Activated CD4-positive, alpha-beta T cell treated with anti-CD3 and anti-CD28 coated beads for 36 hours (primary cell): ENCODE results near the gene SSBP3. TPM values are rescaled to one million over a fixed set of nuclear protein-coding genes. Genes with fewer than 3 reads are reported as not detected.

Experiments used
- ATAC-seq: fragments of 200-7000 bp; cut with Tn5 transposase; one replicate; pipeline ENCODE4 v1.10.0; 2021; ENCODE audit warnings: mild to moderate bottlenecking, moderate library complexity
- CTCF ChIA-PET: fragments of 350-600 bp; sonication (Branson Sonifier 250); formaldehyde crosslinking; loops from one replicate; lab custom pipeline; 2021; ENCODE audit warnings: antibody characterized with exemption; lab: Charles Lee
- POLR2A ChIA-PET: fragments of 350-600 bp; sonication (Branson Sonifier 250); formaldehyde crosslinking; loops from one replicate; lab custom pipeline; 2021; ENCODE audit warnings: antibody characterized with exemption, inconsistent platforms; lab: Charles Lee
- DNase-seq: peaks from one replicate; pipeline ENCODE4 v3.0.0-alpha.2; 2020
- H3K27ac Mint-ChIP-seq: one replicate; pipeline ENCODE4 v1.8.0; 2021; ENCODE audit warnings: mixed read lengths
- H3K27me3 Mint-ChIP-seq: one replicate; pipeline ENCODE4 v1.8.0; 2021; ENCODE audit warnings: mixed read lengths
- H3K36me3 Mint-ChIP-seq: one replicate; pipeline ENCODE4 v1.8.0; 2021; ENCODE audit warnings: low read depth, mixed read lengths
- H3K4me1 Mint-ChIP-seq: one replicate; pipeline ENCODE4 v1.8.0; 2021; ENCODE audit warnings: mixed read lengths
- H3K4me3 Mint-ChIP-seq: one replicate; pipeline ENCODE4 v1.8.0; 2021; ENCODE audit warnings: mild to moderate bottlenecking, moderate library complexity, mixed read lengths
- H3K9me3 Mint-ChIP-seq: one replicate; pipeline ENCODE4 v1.8.0; 2021; ENCODE audit warnings: low read depth, mixed read lengths
- intact Hi-C, 2 experiments: fragments of 100-400 bp; cut with DNase I in 1 of 2; cut with micrococcal nuclease in 1 of 2; formaldehyde crosslinking; loops; one replicate each; pipeline versions ENCODE4 v1.14.2 to v1.15.1; 2022 to 2024; cut with DNase I, micrococcal nuclease
- total RNA-seq, 2 experiments: library from RNA; stranded (reverse); gene quantifications; one replicate each; pipeline ENCODE4 v1.2.3, GENCODE V29; 2021

Gene SSBP3
- total RNA-seq, 2 experiments from 2014 or later, result 40.3 to 64.2 TPM

- peaks cover 71% of the 10 kb centered on the region for H3K4me1 Mint-ChIP-seq
- no peaks in the 10 kb centered on the region for H3K27me3 Mint-ChIP-seq
- ATAC-seq, result no peak
- intact Hi-C loops, result loop anchor here (2.0 to 10.0 kb wide), 6 partner anchors 47 to 567 kb away; partner anchors contain the start of genes NDC1 (in 1 of the 2) and TTC4 (in 1 of the 2)
- ChIA-PET CTCF (interaction anchor here (0.7 to 1.3 kb wide), 6 partner anchors 35 to 203 kb away, joined by 3 to 4 read pairs (median 4); no protein-coding TSS in a partner anchor), POLR2A (interaction anchor here (0.7 to 1.2 kb wide), 2 partner anchors 27 to 360 kb away, joined by 3 to 18 read pairs; no protein-coding TSS in a partner anchor)
- peaks cover 52% of the 10 kb centered on the region for H3K36me3 Mint-ChIP-seq
- peak overlapping the region; percentile 69 for H3K4me3 Mint-ChIP-seq
- H3K9me3 Mint-ChIP-seq, result no peaks in the 10 kb centered on the region
- peak overlapping the region; percentile 51 for H3K27ac Mint-ChIP-seq
- peak; percentile 48 for DNase-seq
Observed at GRCh38 chr1:54403808-54404261, 2.4 kb downstream of the SSBP3 start.

- ChIA-PET CTCF (interaction anchor here (0.8 to 1.2 kb wide), 4 partner anchors 35 to 129 kb away, joined by 3 to 4 read pairs (median 4); no protein-coding TSS in a partner anchor), POLR2A (interaction anchor here (0.7 to 1.2 kb wide), 2 partner anchors 27 to 360 kb away, joined by 3 to 18 read pairs; no protein-coding TSS in a partner anchor)
- Mint-ChIP-seq H3K9me3 (no peaks in the 10 kb centered on the region), H3K27ac (peak overlapping the region; percentile 5), H3K4me1 (peaks cover 71% of the 10 kb centered on the region), H3K4me3 (peak overlapping the region; percentile 69), H3K27me3 (no peaks in the 10 kb centered on the region), H3K36me3 (peaks cover 56% of the 10 kb centered on the region)
- DNase-seq, result no peak
- intact Hi-C loops, result loop anchor here (2.0 to 10.0 kb wide), 5 partner anchors 46 to 566 kb away; partner anchors contain the start of gene NDC1 (in 1 of the 2)
- no peak for ATAC-seq
Observed at GRCh38 chr1:54403405-54403804, 2.8 kb downstream of the SSBP3 start.

GRCh38 chr1:54402896-54403295, 3.3 kb downstream of the SSBP3 start:
- Mint-ChIP-seq H3K4me3 (peak overlapping the region; percentile 69), H3K36me3 (peaks cover 61% of the 10 kb centered on the region), H3K27me3 (no peaks in the 10 kb centered on the region), H3K9me3 (no peaks in the 10 kb centered on the region), H3K4me1 (peaks cover 71% of the 10 kb centered on the region), H3K27ac (no peak overlapping the region)
- ChIA-PET POLR2A (no interaction called here), CTCF (interaction anchor here (1.1 to 1.2 kb wide), 2 partner anchors 43 to 128 kb away, joined by 3 to 4 read pairs; no protein-coding TSS in a partner anchor)
- intact Hi-C loops, result loop anchor here (2.0 to 10.0 kb wide), 5 partner anchors 46 to 566 kb away; partner anchors contain the start of gene NDC1 (in 1 of the 2)
- ATAC-seq (no peak), DNase-seq (no peak)

- Mint-ChIP-seq H3K4me3 (no peak overlapping the region), H3K27ac (no peak overlapping the region), H3K4me1 (peaks cover 71% of the 10 kb centered on the region), H3K27me3 (no peaks in the 10 kb centered on the region), H3K9me3 (no peaks in the 10 kb centered on the region), H3K36me3 (peaks cover 69% of the 10 kb centered on the region)
- ChIA-PET POLR2A (no interaction called here), CTCF (interaction anchor here (0.6 to 1.2 kb wide), 4 partner anchors 10 to 86 kb away, joined by 3 to 4 read pairs (median 4); no protein-coding TSS in a partner anchor)
- intact Hi-C loops, result loop anchor here (2.0 to 10.0 kb wide), 7 partner anchors 44 to 564 kb away; partner anchors contain the start of genes CYB5RL (in 1 of the 2), MRPL37 (in 1 of the 2), NDC1 (in 1 of the 2) and TCEANC2 (in 1 of the 2)
- DNase-seq (no peak), ATAC-seq (no peak)
Observed at GRCh38 chr1:54401799-54402198, 4.4 kb downstream of the SSBP3 start.

GRCh38 chr1:54400329-54400728, 5.9 kb downstream of the SSBP3 start:
- Mint-ChIP-seq H3K9me3 (no peaks in the 10 kb centered on the region), H3K27me3 (no peaks in the 10 kb centered on the region), H3K4me1 (peaks cover 71% of the 10 kb centered on the region), H3K36me3 (peaks cover 76% of the 10 kb centered on the region), H3K4me3 (peak overlapping the region; percentile 15), H3K27ac (peak overlapping the region; percentile 64)
- intact Hi-C loops, result loop anchor here (1.0 to 10.0 kb wide), 9 partner anchors 23 to 563 kb away; partner anchors contain the start of genes CYB5RL (in 1 of the 2), MRPL37 (in 1 of the 2), NDC1 (in 1 of the 2) and TCEANC2 (in 1 of the 2)
- POLR2A ChIA-PET, result interaction anchor here (0.9 kb wide), 1 partner anchor 113 kb away, joined by 3 read pairs; no protein-coding TSS in a partner anchor
- DNase-seq (peak; percentile 67), ATAC-seq (peak; percentile 70)
- CTCF ChIA-PET, result interaction anchor here (0.6 to 1.0 kb wide), 2 partner anchors 23 to 106 kb away, joined by 3 to 4 read pairs; no protein-coding TSS in a partner anchor

GRCh38 chr1:54399765-54400164, 6.4 kb downstream of the SSBP3 start:
- H3K36me3 Mint-ChIP-seq, result peaks cover 81% of the 10 kb centered on the region
- no peak overlapping the region for H3K4me3 Mint-ChIP-seq
- ATAC-seq (peak; percentile 61), DNase-seq (peak; percentile 35)
- H3K27ac Mint-ChIP-seq, result peak overlapping the region; percentile 63
- no peaks in the 10 kb centered on the region for H3K9me3 Mint-ChIP-seq
- H3K27me3 Mint-ChIP-seq, result no peaks in the 10 kb centered on the region
- CTCF ChIA-PET, result interaction anchor here (0.6 to 1.0 kb wide), 3 partner anchors 22 to 106 kb away, joined by 3 to 4 read pairs (median 3); no protein-coding TSS in a partner anchor
- POLR2A ChIA-PET, result interaction anchor here (0.9 kb wide), 1 partner anchor 112 kb away, joined by 3 read pairs; no protein-coding TSS in a partner anchor
- intact Hi-C loops, result loop anchor here (1.0 to 10.0 kb wide), 10 partner anchors 22 to 562 kb away; partner anchors contain the start of genes CYB5RL (in 1 of the 2), MRPL37 (in 1 of the 2), NDC1 (in 1 of the 2) and TCEANC2 (in 1 of the 2)
- peaks cover 71% of the 10 kb centered on the region for H3K4me1 Mint-ChIP-seq

GRCh38 chr1:54398963-54399528, 7.1 kb downstream of the SSBP3 start:
- POLR2A ChIA-PET, result no interaction called here
- Mint-ChIP-seq H3K4me1 (peaks cover 66% of the 10 kb centered on the region), H3K27me3 (no peaks in the 10 kb centered on the region), H3K27ac (peak overlapping the region; percentile 63), H3K36me3 (peaks cover 77% of the 10 kb centered on the region), H3K9me3 (no peaks in the 10 kb centered on the region), H3K4me3 (no peak overlapping the region)
- peak; percentile 59 for DNase-seq
- peak; percentile 70 for ATAC-seq
- intact Hi-C loops, result loop anchor here in 1 of 2 experiments (2.0 kb wide), 1 partner anchor 318 kb away; no protein-coding TSS in a partner anchor
- CTCF ChIA-PET, result interaction anchor here (1.0 kb wide), 1 partner anchor 90 kb away, joined by 3 read pairs; no protein-coding TSS in a partner anchor

- H3K4me1 Mint-ChIP-seq, result peaks cover 55% of the 10 kb centered on the region
- no peaks in the 10 kb centered on the region for H3K27me3 Mint-ChIP-seq
- ATAC-seq (no peak), DNase-seq (no peak)
- no peak overlapping the region for H3K27ac Mint-ChIP-seq
- peaks cover 68% of the 10 kb centered on the region for H3K36me3 Mint-ChIP-seq
- no peaks in the 10 kb centered on the region for H3K9me3 Mint-ChIP-seq
- intact Hi-C loops, result loop anchor here in 1 of 2 experiments (2.0 kb wide), 1 partner anchor 319 kb away; no protein-coding TSS in a partner anchor
- H3K4me3 Mint-ChIP-seq, result no peak overlapping the region
- CTCF ChIA-PET, result interaction anchor here (0.7 kb wide), 1 partner anchor 48 kb away, joined by 3 read pairs; no protein-coding TSS in a partner anchor
- POLR2A ChIA-PET, result no interaction called here
Observed at GRCh38 chr1:54397980-54398379, 8.2 kb downstream of the SSBP3 start.

- H3K27me3 Mint-ChIP-seq, result no peaks in the 10 kb centered on the region
- intact Hi-C loops, result no loop called here
Observed at GRCh38 chr1:54397090-54397591, 9.1 kb downstream of the SSBP3 start.

GRCh38 chr1:54396261-54396933, 9.8 kb downstream of the SSBP3 start:
- H3K36me3 Mint-ChIP-seq, result peaks cover 57% of the 10 kb centered on the region
- no peaks in the 10 kb centered on the region for H3K27me3 Mint-ChIP-seq
- intact Hi-C loops, result no loop called here
- no peak overlapping the region for H3K4me3 Mint-ChIP-seq
- no peaks in the 10 kb centered on the region for H3K9me3 Mint-ChIP-seq
- CTCF ChIA-PET, result interaction anchor here (0.8 kb wide), 1 partner anchor 83 kb away, joined by 3 read pairs; no protein-coding TSS in a partner anchor
- H3K4me1 Mint-ChIP-seq, result peaks cover 39% of the 10 kb centered on the region
- DNase-seq (no peak), ATAC-seq (no peak)
- H3K27ac Mint-ChIP-seq, result no peak overlapping the region
- POLR2A ChIA-PET, result no interaction called here

More at GRCh38 chr1:54397090-54397591, 9.1 kb downstream of the SSBP3 start:
- DNase-seq, result no peak
- no peak for ATAC-seq
- ChIA-PET CTCF (no interaction called here), POLR2A (no interaction called here)
- peaks cover 61% of the 10 kb centered on the region for H3K36me3 Mint-ChIP-seq
- peaks cover 47% of the 10 kb centered on the region for H3K4me1 Mint-ChIP-seq
- no peak overlapping the region for H3K4me3 Mint-ChIP-seq
- no peaks in the 10 kb centered on the region for H3K9me3 Mint-ChIP-seq
- H3K27ac Mint-ChIP-seq, result no peak overlapping the region
